Right lobe of liver (tissue), 6 donors: ENCODE data around the gene RPTOR. TPM values are rescaled to one million over a fixed set of nuclear protein-coding genes. Genes with fewer than 3 reads are reported as not detected.
"Not testable (repeated sequence)": the region's sequence is repeated elsewhere in the genome, so short reads cannot be mapped to it uniquely, and the experiment has no call there.

Experiments used
- ATAC-seq, 4 donors: fragments of 200-7000 bp; cut with Tn5 transposase; one replicate each; pipeline ENCODE4 v1.9.1; 2020; ENCODE audit warnings: mild to moderate bottlenecking in 4 of 4, moderate library complexity in 4 of 4
- DNase-seq, 3 donors: peaks; one replicate each; pipeline ENCODE4 v3.0.0-alpha.2; 2020
- H3K27ac ChIP-seq, 3 donors: fragments of 200-600 bp; one replicate each; pipeline ENCODE4 v1.8.0; 2022
- H3K27me3 ChIP-seq, 2 donors: fragments of 200-600 bp; one replicate each; pipeline ENCODE4 v1.8.0; 2022
- H3K36me3 ChIP-seq, 4 donors: fragments of 200-600 bp; sonication (generic) in 1 of 4; one replicate each; pipeline versions ENCODE4 v1.5.1 to v1.8.0; 2017 to 2022; ENCODE audit warnings: control low read depth in 1 of 4
- H3K4me1 ChIP-seq, 4 donors: fragments of 200-600 bp; sonication (generic) in 1 of 4; one replicate each; pipeline versions ENCODE4 v1.5.1 to v1.8.0; 2017 to 2022; ENCODE audit warnings: control low read depth in 1 of 4
- H3K4me3 ChIP-seq, 3 donors: fragments of 200-600 bp; one replicate each; pipeline ENCODE4 v1.8.0; 2022
- H3K9me3 ChIP-seq, 4 donors: fragments of 200-600 bp; sonication (generic) in 1 of 4; one replicate each; pipeline versions ENCODE4 v1.5.1 to v1.8.0; 2017 to 2022; ENCODE audit warnings: control low read depth in 1 of 4
- POLR2A ChIP-seq: fragments of 450-650 bp; IDR thresholded peaks from one replicate; pipeline ENCODE4 v1.6.1; 2017; ENCODE audit warnings: antibody characterized with exemption, mild to moderate bottlenecking
- WGBS: methylation state at CpG from one replicate; pipeline ENCODE4 v1.1.6; 2018; ENCODE audit warnings: low coverage, low lambda C conversion rate; ENCODE audit not compliant: insufficient coverage; ENCODE audit errors: missing lambda C conversion rate; 5-methylcytosine and 5-hydroxymethylcytosine counted together
- intact Hi-C, 2 donors: fragments of 100-400 bp; cut with DNase I; formaldehyde crosslinking; loops; one replicate each; pipeline versions ENCODE4 v1.11.2 to v1.14.1; 2022
- total RNA-seq, 6 experiments: library from RNA; depleted of rRNA in 2 of 6; stranded (reverse); fragments of >200 nt in 2 of 6; fragmentation: NEBNext Ultra II Directional in 3 of 6; extraction: Animal tissue kit (Norgen Biotek cat#: 25700) in 3 of 6; gene quantifications; one replicate each; pipeline versions ENCODE4 v1.1.0 to v1.2.4, GENCODE V29; 2016 to 2023
- TF ChIP-seq, protein P1 (sequence below), 4 donors: fragments of 200-600 bp in 3 of 4; fragments of 450-650 bp in 1 of 4; IDR thresholded peaks; one replicate each; pipeline versions ENCODE4 v1.5.1 to v1.8.0; 2016 to 2022; ENCODE audit warnings: antibody characterized with exemption in 4 of 4, mild to moderate bottlenecking in 2 of 4
- donor health status: DM: no; HTN: yes; CAD: no.
- donor health status: DM: no; HTN: no; CAD: no.
- donor health status: DM: no; HTN: no; CAD: no.
- donor health status: DM: no; HTN: yes; CAD: no.
- donor health status: DM: no; HTN: yes; CAD: no.

Gene RPTOR
- total RNA-seq, 6 experiments from 2014 or later: 13.1 to 24.0 (median 15.5) TPM

DNA sequence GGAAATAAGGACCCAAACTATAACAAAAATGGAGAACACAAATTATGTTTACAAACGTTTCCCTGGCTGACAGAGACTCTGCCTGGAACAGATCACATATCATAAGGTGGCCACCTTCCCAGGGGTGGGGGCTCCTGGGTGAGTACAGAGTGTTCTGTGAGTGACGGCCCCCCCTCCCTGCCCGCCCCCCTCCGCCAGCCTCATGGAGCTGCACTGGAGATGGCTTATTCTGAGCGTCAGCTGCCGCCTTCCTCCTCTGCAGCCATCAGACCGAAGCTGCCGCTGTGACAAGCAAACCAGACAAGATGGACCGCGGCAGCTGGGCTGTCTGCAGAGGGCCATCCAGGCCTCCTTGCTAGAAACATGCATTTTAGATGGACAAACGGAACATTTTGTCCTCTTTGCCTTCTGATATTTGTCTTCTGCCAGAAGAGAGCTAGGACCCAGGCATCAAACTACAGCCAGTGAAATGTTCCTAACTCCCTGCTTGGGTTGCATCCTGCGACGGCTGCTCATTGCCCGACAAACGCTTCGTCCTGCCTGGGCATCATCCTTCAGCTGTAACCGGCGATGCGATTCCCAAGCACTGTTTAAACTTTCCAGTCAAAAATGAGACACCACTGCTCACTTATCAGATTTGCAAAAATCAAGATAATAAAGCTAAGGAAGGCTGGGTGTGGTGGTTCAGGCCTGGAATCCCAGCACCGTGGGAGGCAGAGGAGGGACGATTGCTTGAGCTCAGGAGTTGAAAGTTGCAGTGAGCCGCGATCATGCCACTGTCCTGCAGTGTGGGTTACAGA is 15.3 kb upstream of the RPTOR start:
- Histone ChIP-seq H3K4me3 (no peak overlapping the region), H3K36me3 (no peaks in the 10 kb centered on the region), H3K9me3 (no peaks in the 10 kb centered on the region), H3K4me1 (no peaks in the 10 kb centered on the region), H3K27me3 (no peaks in the 10 kb centered on the region), H3K27ac (no peak overlapping the region)
- ATAC-seq (no peak), DNase-seq (no peak)
- TF ChIP-seq, protein P1, sequence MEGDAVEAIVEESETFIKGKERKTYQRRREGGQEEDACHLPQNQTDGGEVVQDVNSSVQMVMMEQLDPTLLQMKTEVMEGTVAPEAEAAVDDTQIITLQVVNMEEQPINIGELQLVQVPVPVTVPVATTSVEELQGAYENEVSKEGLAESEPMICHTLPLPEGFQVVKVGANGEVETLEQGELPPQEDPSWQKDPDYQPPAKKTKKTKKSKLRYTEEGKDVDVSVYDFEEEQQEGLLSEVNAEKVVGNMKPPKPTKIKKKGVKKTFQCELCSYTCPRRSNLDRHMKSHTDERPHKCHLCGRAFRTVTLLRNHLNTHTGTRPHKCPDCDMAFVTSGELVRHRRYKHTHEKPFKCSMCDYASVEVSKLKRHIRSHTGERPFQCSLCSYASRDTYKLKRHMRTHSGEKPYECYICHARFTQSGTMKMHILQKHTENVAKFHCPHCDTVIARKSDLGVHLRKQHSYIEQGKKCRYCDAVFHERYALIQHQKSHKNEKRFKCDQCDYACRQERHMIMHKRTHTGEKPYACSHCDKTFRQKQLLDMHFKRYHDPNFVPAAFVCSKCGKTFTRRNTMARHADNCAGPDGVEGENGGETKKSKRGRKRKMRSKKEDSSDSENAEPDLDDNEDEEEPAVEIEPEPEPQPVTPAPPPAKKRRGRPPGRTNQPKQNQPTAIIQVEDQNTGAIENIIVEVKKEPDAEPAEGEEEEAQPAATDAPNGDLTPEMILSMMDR (IDR thresholded peaks at IDR 0.05): no peak
- no peak for TF ChIP-seq POLR2A
- intact Hi-C loops: no loop called here
- WGBS: 53% methylated on average over 12 of the region's 23 CpGs

- H3K4me1 ChIP-seq: no peaks in the 10 kb centered on the region
- TF ChIP-seq POLR2A: no peak
- TF ChIP-seq, protein P1 (IDR thresholded peaks at IDR 0.05): no peak
- WGBS: 77% methylated on average over 5 of the region's 6 CpGs
- H3K27ac ChIP-seq: no peak overlapping the region
- no peak overlapping the region for H3K4me3 ChIP-seq
- no peaks in the 10 kb centered on the region for H3K36me3 ChIP-seq
- ATAC-seq (no peak), DNase-seq (no peak)
- H3K9me3 ChIP-seq: no peaks in the 10 kb centered on the region
- intact Hi-C loops: no loop called here
- no peaks in the 10 kb centered on the region for H3K27me3 ChIP-seq
Measured at GRCh38 chr17:80529904-80530292, 14.7 kb upstream of the RPTOR start.

- Histone ChIP-seq H3K27ac (no peak overlapping the region), H3K36me3 (no peaks in the 10 kb centered on the region), H3K4me1 (no peaks in the 10 kb centered on the region), H3K27me3 (no peaks in the 10 kb centered on the region), H3K4me3 (no peak overlapping the region), H3K9me3 (no peaks in the 10 kb centered on the region)
- no peak for DNase-seq
- TF ChIP-seq, protein P1 (IDR thresholded peaks at IDR 0.05): no peak
- TF ChIP-seq POLR2A: no peak
- WGBS: 48% methylated on average over 7 of the region's 7 CpGs
- intact Hi-C loops: no loop called here
- ATAC-seq: no peak
Measured at GRCh38 chr17:80531400-80531799, 13.2 kb upstream of the RPTOR start.

DNA sequence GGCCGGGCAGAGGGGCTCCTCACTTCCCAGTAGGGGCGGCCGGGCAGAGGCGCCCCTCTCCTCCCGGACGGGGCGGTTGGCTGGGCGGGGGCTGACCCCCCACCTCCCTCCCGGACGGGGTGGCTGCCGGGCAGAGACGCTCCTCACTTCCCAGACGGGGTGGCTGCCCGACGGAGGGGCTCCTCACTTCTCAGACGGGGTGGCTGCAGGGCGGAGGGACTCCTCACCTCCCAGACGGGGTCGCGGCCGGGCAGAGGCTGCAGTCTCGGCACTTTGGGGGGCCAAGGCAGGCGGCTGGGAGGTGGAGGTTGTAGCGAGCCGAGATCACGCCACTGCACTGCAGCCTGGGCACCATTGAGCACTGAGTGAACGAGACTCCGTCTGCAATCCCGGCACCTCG is 7.3 kb upstream of the RPTOR start:
- H3K4me3 ChIP-seq, ATAC-seq, H3K27me3 ChIP-seq, intact Hi-C loops, H3K27ac ChIP-seq, H3K36me3 ChIP-seq, H3K9me3 ChIP-seq, DNase-seq, H3K4me1 ChIP-seq: not testable (repeated sequence)
- no CpG with 5 or more reads among the region's 30 CpGs for WGBS

- WGBS: 42% methylated on average over 3 of the region's 14 CpGs
- TF ChIP-seq, protein P1 (IDR thresholded peaks at IDR 0.05): no peak
- TF ChIP-seq POLR2A: no peak
- intact Hi-C loops: no loop called here
- H3K9me3 ChIP-seq: no peaks in the 10 kb centered on the region
- DNase-seq (no peak), ATAC-seq (no peak)
- no peak overlapping the region for H3K27ac ChIP-seq
- H3K4me1 ChIP-seq: no peaks in the 10 kb centered on the region
- no peaks in the 10 kb centered on the region for H3K36me3 ChIP-seq
- H3K27me3 ChIP-seq: no peaks in the 10 kb centered on the region
- H3K4me3 ChIP-seq: no peak overlapping the region
Measured at GRCh38 chr17:80538484-80538883, 6.2 kb upstream of the RPTOR start.
